Nephron (organoid): ENCODE measurements around the gene NFATC2.

Experiments used
- H3K27ac Mint-ChIP-seq, 3 experiments: 2 replicates each; pipeline ENCODE4 v1.8.0; 2020; ENCODE audit warnings: mixed read lengths in 3 of 3, mild to moderate bottlenecking in 2 of 3, moderate library complexity in 1 of 3
- H3K27me3 Mint-ChIP-seq: 2 replicates; pipeline ENCODE4 v1.8.0; 2021; ENCODE audit warnings: low read depth, mild to moderate bottlenecking, moderate library complexity, mixed read lengths
- H3K36me3 Mint-ChIP-seq: 2 replicates; pipeline ENCODE4 v1.8.0; 2020; ENCODE audit warnings: low read depth, mixed read lengths
- H3K4me1 Mint-ChIP-seq: 2 replicates; pipeline ENCODE4 v1.8.0; 2020; ENCODE audit warnings: mixed read lengths
- H3K4me3 Mint-ChIP-seq, 3 experiments: 2 replicates each; pipeline ENCODE4 v1.8.0; 2020; ENCODE audit warnings: mild to moderate bottlenecking in 3 of 3, mixed read lengths in 3 of 3, moderate library complexity in 2 of 3
- H3K9me3 Mint-ChIP-seq: 2 replicates; pipeline ENCODE4 v1.8.0; 2020; ENCODE audit warnings: mixed read lengths
- TF ChIP-seq, protein P1 (sequence below), 3 experiments: fragments of 200-600 bp; sonication (generic); IDR thresholded peaks; one replicate each; pipeline ENCODE4 v1.5.0; 2021; ENCODE audit warnings: antibody characterized with exemption in 3 of 3; ENCODE audit not compliant: unreplicated experiment in 3 of 3

NFATC2 gene

GRCh38 chr20:51450984-51451383 is 91.5 kb downstream of the NFATC2 start:
- Mint-ChIP-seq H3K36me3 (peaks cover 13% of the 10 kb centered on the region), H3K4me1 (peaks cover 67% of the 10 kb centered on the region), H3K4me3 (no peak overlapping the region), H3K27ac (peak overlapping the region in 1 of 3 experiments; percentile 32), H3K9me3 (peaks cover 5% of the 10 kb centered on the region), H3K27me3 (peaks cover 14% of the 10 kb centered on the region)
- TF ChIP-seq, protein P1, sequence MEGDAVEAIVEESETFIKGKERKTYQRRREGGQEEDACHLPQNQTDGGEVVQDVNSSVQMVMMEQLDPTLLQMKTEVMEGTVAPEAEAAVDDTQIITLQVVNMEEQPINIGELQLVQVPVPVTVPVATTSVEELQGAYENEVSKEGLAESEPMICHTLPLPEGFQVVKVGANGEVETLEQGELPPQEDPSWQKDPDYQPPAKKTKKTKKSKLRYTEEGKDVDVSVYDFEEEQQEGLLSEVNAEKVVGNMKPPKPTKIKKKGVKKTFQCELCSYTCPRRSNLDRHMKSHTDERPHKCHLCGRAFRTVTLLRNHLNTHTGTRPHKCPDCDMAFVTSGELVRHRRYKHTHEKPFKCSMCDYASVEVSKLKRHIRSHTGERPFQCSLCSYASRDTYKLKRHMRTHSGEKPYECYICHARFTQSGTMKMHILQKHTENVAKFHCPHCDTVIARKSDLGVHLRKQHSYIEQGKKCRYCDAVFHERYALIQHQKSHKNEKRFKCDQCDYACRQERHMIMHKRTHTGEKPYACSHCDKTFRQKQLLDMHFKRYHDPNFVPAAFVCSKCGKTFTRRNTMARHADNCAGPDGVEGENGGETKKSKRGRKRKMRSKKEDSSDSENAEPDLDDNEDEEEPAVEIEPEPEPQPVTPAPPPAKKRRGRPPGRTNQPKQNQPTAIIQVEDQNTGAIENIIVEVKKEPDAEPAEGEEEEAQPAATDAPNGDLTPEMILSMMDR (IDR thresholded peaks at IDR 0.05; ENCODE audit: unreplicated experiment in 3 of 3), result no peak

- Mint-ChIP-seq H3K9me3 (peaks cover 5% of the 10 kb centered on the region), H3K4me3 (no peak overlapping the region), H3K27ac (peak overlapping the region in 1 of 3 experiments; percentile 32), H3K36me3 (peaks cover 11% of the 10 kb centered on the region), H3K27me3 (peaks cover 14% of the 10 kb centered on the region), H3K4me1 (peaks cover 67% of the 10 kb centered on the region)
- TF ChIP-seq, protein P1 (IDR thresholded peaks at IDR 0.05; ENCODE audit: unreplicated experiment in 3 of 3), result no peak
Observed at GRCh38 chr20:51450221-51450712, 92.3 kb downstream of the NFATC2 start.

GRCh38 chr20:51449498-51450220 is 92.9 kb downstream of the NFATC2 start:
- TF ChIP-seq, protein P1 (IDR thresholded peaks at IDR 0.05; ENCODE audit: unreplicated experiment in 3 of 3), result no peak
- H3K27ac Mint-ChIP-seq, result peak overlapping the region in 1 of 3 experiments; percentile 56
- H3K36me3 Mint-ChIP-seq, result peaks cover 9% of the 10 kb centered on the region
- H3K4me1 Mint-ChIP-seq, result peaks cover 70% of the 10 kb centered on the region
- H3K9me3 Mint-ChIP-seq, result peaks cover 4% of the 10 kb centered on the region
- peaks cover 14% of the 10 kb centered on the region for H3K27me3 Mint-ChIP-seq
- H3K4me3 Mint-ChIP-seq, result no peak overlapping the region

- TF ChIP-seq, protein P1 (IDR thresholded peaks at IDR 0.05; ENCODE audit: unreplicated experiment in 3 of 3), result no peak
- Mint-ChIP-seq H3K4me1 (peaks cover 64% of the 10 kb centered on the region), H3K9me3 (no peaks in the 10 kb centered on the region), H3K4me3 (peak overlapping the region in 1 of 3 experiments; percentile 57), H3K27ac (peak overlapping the region in 2 of 3 experiments; percentile 56 to 91), H3K27me3 (peaks cover 20% of the 10 kb centered on the region), H3K36me3 (no peaks in the 10 kb centered on the region)
Observed at GRCh38 chr20:51447765-51448148, 94.8 kb downstream of the NFATC2 start.

DNA sequence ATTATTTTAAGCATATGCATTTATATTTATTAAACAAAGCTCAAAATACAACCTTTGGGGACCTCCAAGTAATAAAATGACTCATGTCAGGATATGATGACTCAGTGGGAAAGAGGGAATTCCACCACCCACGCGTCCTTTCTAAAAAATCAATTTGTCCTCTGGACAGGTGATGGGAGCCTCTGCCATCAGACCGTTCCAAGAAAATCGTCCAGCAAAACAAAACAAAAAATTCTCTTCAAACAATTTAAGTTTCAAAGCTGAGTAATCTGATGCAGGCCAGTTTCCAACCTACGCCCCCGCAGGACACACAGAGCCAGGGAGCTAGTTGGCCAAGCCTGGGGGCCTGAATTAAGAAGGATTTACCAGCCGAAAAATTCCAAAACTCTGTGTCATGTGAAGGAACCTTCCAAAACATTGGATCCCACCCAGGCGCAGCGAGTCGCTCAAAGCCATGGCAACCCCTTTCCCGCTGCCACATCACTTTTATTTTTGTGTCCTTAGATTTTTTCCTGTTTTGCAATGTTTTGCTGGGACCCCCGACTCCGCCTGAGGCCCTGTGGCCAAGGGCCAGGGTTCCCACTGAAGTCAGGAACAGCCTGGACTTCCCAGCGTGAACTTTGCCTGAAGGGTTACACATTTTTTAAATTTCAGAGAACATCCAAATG is 95.3 kb downstream of the NFATC2 start:
- H3K36me3 Mint-ChIP-seq, result no peaks in the 10 kb centered on the region

More for the DNA sequence above, 95.3 kb downstream of the NFATC2 start:
- Mint-ChIP-seq H3K4me1 (peaks cover 62% of the 10 kb centered on the region), H3K27ac (peak overlapping the region; percentile 7 to 91 (median 56)), H3K9me3 (no peaks in the 10 kb centered on the region), H3K27me3 (peaks cover 21% of the 10 kb centered on the region), H3K4me3 (peak overlapping the region in 1 of 3 experiments; percentile 57)
- TF ChIP-seq, protein P1 (IDR thresholded peaks at IDR 0.05; ENCODE audit: unreplicated experiment in 3 of 3), result no peak
